WTC11 (cell line): ENCODE results near the gene SIK2. TPM values are rescaled to one million over a fixed set of nuclear protein-coding genes. Genes with fewer than 3 reads are reported as not detected.

Experiments used
- ATAC-seq: fragments of 200-7000 bp; cut with Tn5 transposase; 2 replicates; pipeline ENCODE4 v1.10.0; 2021; ENCODE audit warnings: mild to moderate bottlenecking, moderate library complexity
- CTCF ChIA-PET: fragments of 300-600 bp; sonication (Branson Sonifier 250); formaldehyde crosslinking; loops from one replicate; lab custom pipeline; 2021; ENCODE audit warnings: antibody characterized with exemption; lab: Charles Lee
- POLR2A ChIA-PET: fragments of 350-600 bp; sonication (Branson Sonifier 250); formaldehyde crosslinking; loops from one replicate; lab custom pipeline; 2021; ENCODE audit warnings: antibody characterized with exemption; lab: Charles Lee
- DNase-seq: peaks from one replicate; pipeline ENCODE4 v3.0.0; 2021; ENCODE audit warnings: low spot score
- H3K27ac Mint-ChIP-seq: 2 replicates; pipeline ENCODE4 v1.8.0; 2021; ENCODE audit warnings: mixed read lengths
- H3K27me3 Mint-ChIP-seq: 2 replicates; pipeline ENCODE4 v1.8.0; 2021; ENCODE audit warnings: low read depth, mild to moderate bottlenecking, moderate library complexity, mixed read lengths
- H3K36me3 Mint-ChIP-seq: 2 replicates; pipeline ENCODE4 v1.8.0; 2021; ENCODE audit warnings: mixed read lengths
- H3K4me1 Mint-ChIP-seq: 2 replicates; pipeline ENCODE4 v1.8.0; 2022; ENCODE audit warnings: mixed read lengths
- H3K4me3 Mint-ChIP-seq: 2 replicates; pipeline ENCODE4 v1.8.0; 2021; ENCODE audit warnings: mild to moderate bottlenecking, moderate library complexity, mixed read lengths
- H3K9me3 Mint-ChIP-seq: 2 replicates; pipeline ENCODE4 v1.8.0; 2021; ENCODE audit warnings: mixed read lengths
- CREB1 ChIP-seq: sonication (generic); formaldehyde crosslinking; IDR thresholded peaks from 2 replicates; pipeline ENCODE4 v1.8.0; 2023; ENCODE audit warnings: mild to moderate bottlenecking, missing genetic modification reagents
- CTCF ChIP-seq: fragments of 200-600 bp; IDR thresholded peaks from 2 replicates; pipeline ENCODE4 v1.8.0; 2022; ENCODE audit warnings: antibody characterized with exemption
- E2F4 ChIP-seq: sonication (generic); formaldehyde crosslinking; IDR thresholded peaks from 2 replicates; pipeline ENCODE4 v1.8.1; 2022; ENCODE audit warnings: low read depth, mild to moderate bottlenecking, moderate library complexity, missing genetic modification reagents, borderline replicate concordance
- ETV6 ChIP-seq: sonication (generic); formaldehyde crosslinking; IDR thresholded peaks from 2 replicates; pipeline ENCODE4 v1.8.1; 2022; ENCODE audit warnings: mild to moderate bottlenecking, missing genetic modification reagents
- FOXJ3 ChIP-seq: sonication (generic); formaldehyde crosslinking; IDR thresholded peaks from 2 replicates; pipeline ENCODE4 v1.9.0; 2021; ENCODE audit warnings: missing genetic modification reagents, mild to moderate bottlenecking, borderline replicate concordance
- IRF1 ChIP-seq: sonication (generic); formaldehyde crosslinking; IDR thresholded peaks from 2 replicates; pipeline ENCODE4 v1.8.0; 2023; ENCODE audit warnings: missing genetic modification reagents
- MAX ChIP-seq: sonication (generic); formaldehyde crosslinking; IDR thresholded peaks from 2 replicates; pipeline ENCODE4 v1.8.0; 2022; ENCODE audit warnings: mild to moderate bottlenecking, missing genetic modification reagents
- MYBL2 ChIP-seq: sonication (generic); formaldehyde crosslinking; IDR thresholded peaks from 2 replicates; pipeline ENCODE4 v1.8.1; 2023; ENCODE audit warnings: mild to moderate bottlenecking, moderate library complexity, missing genetic modification reagents
- OVOL2 ChIP-seq: fragments of 250-450 bp; sonication (Bioruptor Pico); IDR thresholded peaks from 2 replicates; pipeline ENCODE4 v1.9.0; 2021; ENCODE audit warnings: mild to moderate bottlenecking, borderline replicate concordance
- PRRX2 ChIP-seq: fragments of 250-450 bp; sonication (Bioruptor Pico); IDR thresholded peaks from 2 replicates; pipeline ENCODE4 v1.8.0; 2021; ENCODE audit warnings: mild to moderate bottlenecking
- RORB ChIP-seq: fragments of 250-450 bp; sonication (Bioruptor Pico); IDR thresholded peaks from 2 replicates; pipeline ENCODE4 v1.9.0; 2021; ENCODE audit warnings: mild to moderate bottlenecking
- SP1 ChIP-seq: sonication (generic); formaldehyde crosslinking; conservative IDR thresholded peaks from 2 replicates; pipeline ENCODE4 v1.8.1; 2022; ENCODE audit warnings: missing genetic modification reagents
- USF1 ChIP-seq: sonication (generic); formaldehyde crosslinking; IDR thresholded peaks from 2 replicates; pipeline ENCODE4 v1.8.0; 2022; ENCODE audit warnings: mild to moderate bottlenecking, missing genetic modification reagents
- ZNF138 ChIP-seq: sonication (generic); formaldehyde crosslinking; conservative IDR thresholded peaks from 2 replicates; pipeline ENCODE4 v1.8.1; 2022; ENCODE audit warnings: mild to moderate bottlenecking, moderate library complexity, missing genetic modification reagents
- ZNF263 ChIP-seq: sonication (generic); formaldehyde crosslinking; IDR thresholded peaks from 2 replicates; pipeline ENCODE4 v1.8.1; 2022; ENCODE audit warnings: low read depth, mild to moderate bottlenecking, moderate library complexity, missing genetic modification reagents
- ZNF512 ChIP-seq: sonication (generic); formaldehyde crosslinking; IDR thresholded peaks from 2 replicates; pipeline ENCODE4 v1.8.1; 2022; ENCODE audit warnings: missing genetic modification reagents, borderline replicate concordance
- total RNA-seq: library from RNA; stranded (reverse); gene quantifications from 3 replicates; pipeline ENCODE4 v1.2.3, GENCODE V29; 2021
- TF ChIP-seq, protein P1 (sequence below): sonication (generic); formaldehyde crosslinking; conservative IDR thresholded peaks from 2 replicates; pipeline ENCODE4 v1.8.1; 2023; ENCODE audit warnings: mild to moderate bottlenecking, low read depth, missing genetic modification reagents, moderate library complexity

Gene SIK2
- total RNA-seq, 1 experiment from 2014 or later: 7.2 TPM

DNA sequence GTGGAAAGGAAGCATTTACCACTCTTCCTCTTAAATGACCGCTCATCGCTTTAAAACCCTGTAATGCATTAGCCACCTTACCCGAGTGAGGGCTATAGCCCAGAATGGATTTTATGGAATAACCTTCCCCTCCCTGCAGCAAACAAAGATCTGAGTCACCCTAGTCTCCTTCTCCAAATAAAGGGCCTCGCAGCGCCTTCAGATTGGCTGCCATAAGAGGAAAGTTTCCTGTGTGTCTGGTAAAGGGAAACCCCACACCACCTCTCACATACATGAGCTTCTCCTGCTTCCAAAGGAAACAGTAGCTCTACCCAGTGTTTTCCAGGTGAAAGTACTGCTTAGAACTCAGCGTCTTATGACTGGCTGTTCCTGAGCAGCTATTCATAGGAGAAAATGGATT lies 116.2 kb downstream of the SIK2 start:
- H3K9me3 Mint-ChIP-seq: no peaks in the 10 kb centered on the region
- CTCF ChIA-PET: interaction anchor here (0.8 to 1.1 kb wide), 2 partner anchors 114 to 136 kb away, joined by 3 to 4 read pairs; no protein-coding TSS in a partner anchor
- TF ChIP-seq FOXJ3 (no peak), USF1 (CRISPR knock-in tag) (no peak), SP1 (CRISPR knock-in tag) (no peak), PRRX2 (no peak), IRF1 (no peak), ZNF263 (CRISPR knock-in tag) (no peak), ZNF138 (CRISPR knock-in tag) (no peak), ZNF512 (CRISPR knock-in tag) (no peak)
- TF ChIP-seq, protein P1, sequence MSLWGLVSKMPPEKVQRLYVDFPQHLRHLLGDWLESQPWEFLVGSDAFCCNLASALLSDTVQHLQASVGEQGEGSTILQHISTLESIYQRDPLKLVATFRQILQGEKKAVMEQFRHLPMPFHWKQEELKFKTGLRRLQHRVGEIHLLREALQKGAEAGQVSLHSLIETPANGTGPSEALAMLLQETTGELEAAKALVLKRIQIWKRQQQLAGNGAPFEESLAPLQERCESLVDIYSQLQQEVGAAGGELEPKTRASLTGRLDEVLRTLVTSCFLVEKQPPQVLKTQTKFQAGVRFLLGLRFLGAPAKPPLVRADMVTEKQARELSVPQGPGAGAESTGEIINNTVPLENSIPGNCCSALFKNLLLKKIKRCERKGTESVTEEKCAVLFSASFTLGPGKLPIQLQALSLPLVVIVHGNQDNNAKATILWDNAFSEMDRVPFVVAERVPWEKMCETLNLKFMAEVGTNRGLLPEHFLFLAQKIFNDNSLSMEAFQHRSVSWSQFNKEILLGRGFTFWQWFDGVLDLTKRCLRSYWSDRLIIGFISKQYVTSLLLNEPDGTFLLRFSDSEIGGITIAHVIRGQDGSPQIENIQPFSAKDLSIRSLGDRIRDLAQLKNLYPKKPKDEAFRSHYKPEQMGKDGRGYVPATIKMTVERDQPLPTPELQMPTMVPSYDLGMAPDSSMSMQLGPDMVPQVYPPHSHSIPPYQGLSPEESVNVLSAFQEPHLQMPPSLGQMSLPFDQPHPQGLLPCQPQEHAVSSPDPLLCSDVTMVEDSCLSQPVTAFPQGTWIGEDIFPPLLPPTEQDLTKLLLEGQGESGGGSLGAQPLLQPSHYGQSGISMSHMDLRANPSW (CRISPR knock-in tag): no peak
- DNase-seq: no peak
- H3K36me3 Mint-ChIP-seq: peaks cover 29% of the 10 kb centered on the region
- peak; percentile 33 for ATAC-seq
- no peak overlapping the region for H3K4me3 Mint-ChIP-seq
- peak overlapping the region; percentile 48 for H3K27ac Mint-ChIP-seq
- peaks cover 21% of the 10 kb centered on the region for H3K4me1 Mint-ChIP-seq
- H3K27me3 Mint-ChIP-seq: no peaks in the 10 kb centered on the region
- POLR2A ChIA-PET: interaction anchor here (0.6 kb wide), 1 partner anchor 360 kb away, joined by 3 read pairs; no protein-coding TSS in a partner anchor

- Mint-ChIP-seq H3K4me1 (peaks cover 26% of the 10 kb centered on the region), H3K4me3 (no peak overlapping the region), H3K27me3 (no peaks in the 10 kb centered on the region), H3K27ac (no peak overlapping the region), H3K36me3 (peaks cover 29% of the 10 kb centered on the region), H3K9me3 (no peaks in the 10 kb centered on the region)
- peak; percentile 27 for ATAC-seq
- POLR2A ChIA-PET: interaction anchor here (0.5 kb wide), 1 partner anchor 74 kb away, joined by 4 read pairs; no protein-coding TSS in a partner anchor
- DNase-seq: no peak
- no peak for TF ChIP-seq E2F4 (CRISPR knock-in tag)
- no peak for TF ChIP-seq CTCF
- TF ChIP-seq OVOL2 (CRISPR knock-in tag): no peak
- TF ChIP-seq RORB (CRISPR knock-in tag): no peak
- no peak for TF ChIP-seq IRF1
- no peak for TF ChIP-seq CREB1 (CRISPR knock-in tag)
- TF ChIP-seq MYBL2 (CRISPR knock-in tag): no peak
- no peak for TF ChIP-seq MAX (CRISPR knock-in tag)
- no peak for TF ChIP-seq ETV6
- CTCF ChIA-PET: interaction anchor here (0.8 to 1.1 kb wide), 2 partner anchors 115 to 135 kb away, joined by 3 to 4 read pairs; no protein-coding TSS in a partner anchor
These were observed 116.6 kb downstream of the SIK2 start for GRCh38 chr11:111718859-111719258.
